Mesenchymal stem cell (in vitro differentiated cells and primary cell): ENCODE results near the gene ZBTB7C.

Experiments
- DNase-seq: peaks from one replicate; pipeline ENCODE4 v3.0.0-alpha.2; 2013
- H2AFZ ChIP-seq: one replicate; pipeline ENCODE4 v1.6.1; 2013; ENCODE audit warnings: low read depth, mild to moderate bottlenecking, control low read depth, inconsistent platforms, low read length, moderate library complexity
- H2AK5ac ChIP-seq: 2 replicates; pipeline ENCODE4 v1.6.1; 2013; ENCODE audit warnings: low read length, moderate library complexity, mild to moderate bottlenecking, inconsistent platforms; ENCODE audit not compliant: severe bottlenecking
- H2BK120ac ChIP-seq: one replicate; pipeline ENCODE4 v1.6.1; 2013; ENCODE audit warnings: low read depth, mild to moderate bottlenecking, inconsistent platforms, low read length, moderate library complexity
- H2BK12ac ChIP-seq, 2 experiments: one replicate each; pipeline ENCODE4 v1.6.1; 2013; ENCODE audit warnings: inconsistent platforms in 2 of 2, low read length in 2 of 2, mild to moderate bottlenecking in 2 of 2, moderate library complexity in 2 of 2, control low read depth in 1 of 2
- H2BK15ac ChIP-seq: one replicate; pipeline ENCODE4 v1.6.1; 2013; ENCODE audit warnings: mild to moderate bottlenecking, low read depth, inconsistent platforms; ENCODE audit not compliant: poor library complexity, severe bottlenecking
- H2BK5ac ChIP-seq: 2 replicates; pipeline ENCODE4 v1.6.1; 2013; ENCODE audit warnings: low read depth, mild to moderate bottlenecking, low read length, control low read depth, inconsistent platforms; ENCODE audit not compliant: poor library complexity, severe bottlenecking
- H3K14ac ChIP-seq, 2 experiments: one replicate each; pipeline ENCODE4 v1.6.1; 2013; ENCODE audit warnings: inconsistent platforms in 2 of 2, low read length in 2 of 2, control low read depth in 1 of 2, mild to moderate bottlenecking in 1 of 2, moderate library complexity in 1 of 2
- H3K18ac ChIP-seq, 2 experiments: one replicate each; pipeline ENCODE4 v1.6.1; 2013; ENCODE audit warnings: inconsistent platforms in 2 of 2, low read length in 2 of 2, control low read depth in 1 of 2, low read depth in 1 of 2, mild to moderate bottlenecking in 1 of 2
- H3K23ac ChIP-seq, 2 experiments: one replicate each; pipeline ENCODE4 v1.6.1; 2013; ENCODE audit warnings: inconsistent platforms in 2 of 2, low read length in 2 of 2, mild to moderate bottlenecking in 2 of 2, moderate library complexity in 2 of 2, control low read depth in 1 of 2
- H3K27ac ChIP-seq: 2 replicates; pipeline ENCODE4 v1.5.1; 2013; ENCODE audit warnings: mild to moderate bottlenecking, moderate library complexity, low read length, control low read depth, inconsistent platforms; ENCODE audit not compliant: poor library complexity, severe bottlenecking
- H3K27me3 ChIP-seq, 2 experiments: 2 replicates each; pipeline versions ENCODE4 v1.6.1 to v1.7.0; 2013; ENCODE audit warnings: low read length in 2 of 2, mild to moderate bottlenecking in 2 of 2, moderate library complexity in 2 of 2, control low read depth in 1 of 2, inconsistent platforms in 1 of 2; ENCODE audit not compliant: control insufficient read depth in 1 of 2, insufficient read depth in 1 of 2
- H3K36me3 ChIP-seq, 2 experiments: 2 replicates each; pipeline versions ENCODE4 v1.6.1 to v1.7.0; 2013; ENCODE audit warnings: low read length in 2 of 2, control low read depth in 1 of 2, inconsistent platforms in 1 of 2, low read depth in 1 of 2, mild to moderate bottlenecking in 1 of 2; ENCODE audit not compliant: insufficient read depth in 2 of 2, control insufficient read depth in 1 of 2
- H3K4ac ChIP-seq, 2 experiments: one replicate each; pipeline ENCODE4 v1.6.1; 2013; ENCODE audit warnings: inconsistent platforms in 2 of 2, low read length in 2 of 2, mild to moderate bottlenecking in 2 of 2, moderate library complexity in 2 of 2, control low read depth in 1 of 2, low read depth in 1 of 2
- H3K4me1 ChIP-seq: 2 replicates; pipeline ENCODE4 v1.6.1; 2013; ENCODE audit warnings: low read depth, low read length, control low read depth; ENCODE audit not compliant: control insufficient read depth, insufficient read depth
- H3K4me2 ChIP-seq: 2 replicates; pipeline ENCODE4 v1.6.1; 2013; ENCODE audit warnings: low read length, mild to moderate bottlenecking, inconsistent platforms; ENCODE audit not compliant: poor library complexity, severe bottlenecking
- H3K4me3 ChIP-seq, 2 experiments: 2 replicates each; pipeline versions ENCODE4 v1.5.1 to v1.7.0; 2013; ENCODE audit warnings: low read length in 2 of 2, mild to moderate bottlenecking in 2 of 2, control low read depth in 1 of 2, low read depth in 1 of 2; ENCODE audit not compliant: insufficient read depth in 1 of 2
- H3K79me1 ChIP-seq: replicated peaks from 2 replicates; pipeline ENCODE4 v1.6.1; 2013; ENCODE audit warnings: mild to moderate bottlenecking, control low read depth, low read length, inconsistent platforms; ENCODE audit not compliant: poor library complexity, severe bottlenecking
- H3K9ac ChIP-seq: 2 replicates; pipeline ENCODE4 v1.7.0; 2013; ENCODE audit warnings: mild to moderate bottlenecking, low read length, moderate library complexity
- H3K9me3 ChIP-seq: 2 replicates; pipeline ENCODE4 v1.7.0; 2013; ENCODE audit warnings: mild to moderate bottlenecking, low read length; ENCODE audit not compliant: control insufficient read depth
- H4K8ac ChIP-seq: one replicate; pipeline ENCODE4 v1.6.1; 2013; ENCODE audit warnings: inconsistent platforms, mild to moderate bottlenecking, low read length, moderate library complexity
- H4K91ac ChIP-seq: one replicate; pipeline ENCODE4 v1.6.1; 2013; ENCODE audit warnings: mild to moderate bottlenecking, low read length, inconsistent platforms
- WGBS: methylation state at CpG from one replicate; pipeline ENCODE4 v1.1.7; 2013; ENCODE audit warnings: mixed read lengths; 5-methylcytosine and 5-hydroxymethylcytosine counted together

Gene ZBTB7C

GRCh38 chr18:48027401-48027963, 381.7 kb downstream of the ZBTB7C start:
- H3K27me3 ChIP-seq = peaks cover 0 to 7% of the 10 kb centered on the region in 2 experiments
- no peak overlapping the region for H2BK15ac ChIP-seq
- H3K4me1 ChIP-seq = peaks cover 12% of the 10 kb centered on the region
- H3K27ac ChIP-seq = no peak overlapping the region
- no peak overlapping the region for H3K4ac ChIP-seq
- no peak overlapping the region for H2AK5ac ChIP-seq
- H3K79me1 ChIP-seq = no peaks in the 10 kb centered on the region
- no peak overlapping the region for H3K4me2 ChIP-seq
- no peak overlapping the region for H2AFZ ChIP-seq
- H3K18ac ChIP-seq = no peak overlapping the region
- 45% methylated on average over 6 of the region's 7 CpGs for WGBS
- no peak overlapping the region for H3K23ac ChIP-seq
- peak overlapping the region; percentile 51 for H3K9ac ChIP-seq
- no peaks in the 10 kb centered on the region for H3K36me3 ChIP-seq
- DNase-seq = peak; percentile 4
- no peak overlapping the region for H2BK120ac ChIP-seq
- H3K9me3 ChIP-seq = no peaks in the 10 kb centered on the region
- H4K8ac ChIP-seq = no peak overlapping the region
- H2BK5ac ChIP-seq = no peak overlapping the region
- H3K4me3 ChIP-seq = no peak overlapping the region
- no peak overlapping the region for H3K14ac ChIP-seq
- H4K91ac ChIP-seq = no peak overlapping the region
- H2BK12ac ChIP-seq = no peak overlapping the region

GRCh38 chr18:48026216-48026615, 383.0 kb downstream of the ZBTB7C start:
- H3K36me3 ChIP-seq = no peaks in the 10 kb centered on the region
- H3K4ac ChIP-seq = no peak overlapping the region
- H3K9ac ChIP-seq = no peak overlapping the region
- DNase-seq = no peak
- no peak overlapping the region for H3K18ac ChIP-seq
- H2BK120ac ChIP-seq = no peak overlapping the region
- no peak overlapping the region for H2BK15ac ChIP-seq
- H3K27ac ChIP-seq = no peak overlapping the region
- no peaks in the 10 kb centered on the region for H3K9me3 ChIP-seq
- H3K27me3 ChIP-seq = peaks cover 10 to 12% of the 10 kb centered on the region in 2 experiments
- no peak overlapping the region for H2BK12ac ChIP-seq
- no peak overlapping the region for H2AK5ac ChIP-seq
- no peak overlapping the region for H3K4me2 ChIP-seq
- H3K4me1 ChIP-seq = peaks cover 13% of the 10 kb centered on the region
- no peak overlapping the region for H4K91ac ChIP-seq
- peak overlapping the region in 1 of 2 experiments; percentile 21 for H3K4me3 ChIP-seq
- 88% methylated on average over 8 of the region's 8 CpGs for WGBS
- peak overlapping the region; percentile 33 for H4K8ac ChIP-seq
- no peak overlapping the region for H3K14ac ChIP-seq
- H2AFZ ChIP-seq = no peak overlapping the region
- H3K23ac ChIP-seq = no peak overlapping the region
- H3K79me1 ChIP-seq = no peaks in the 10 kb centered on the region
- no peak overlapping the region for H2BK5ac ChIP-seq

- Histone ChIP-seq H3K4me2 (no peak overlapping the region), H3K27me3 (peaks cover 21 to 22% of the 10 kb centered on the region in 2 experiments), H4K8ac (no peak overlapping the region), H2BK12ac (no peak overlapping the region), H2BK15ac (no peak overlapping the region), H2AK5ac (no peak overlapping the region), H2BK5ac (no peak overlapping the region), H2AFZ (no peak overlapping the region), H4K91ac (no peak overlapping the region), H3K36me3 (no peaks in the 10 kb centered on the region), H3K79me1 (no peaks in the 10 kb centered on the region), H3K4me3 (no peak overlapping the region), H3K14ac (no peak overlapping the region), H3K18ac (no peak overlapping the region), H3K27ac (no peak overlapping the region), H2BK120ac (no peak overlapping the region), H3K4me1 (peaks cover 13% of the 10 kb centered on the region), H3K4ac (no peak overlapping the region), H3K23ac (no peak overlapping the region), H3K9me3 (no peaks in the 10 kb centered on the region), H3K9ac (no peak overlapping the region)
- DNase-seq = no peak
- 91% methylated on average over 7 of the region's 7 CpGs for WGBS
Observed at GRCh38 chr18:48024881-48025660, 384.1 kb downstream of the ZBTB7C start.

- Histone ChIP-seq H2BK15ac (no peak overlapping the region), H3K14ac (no peak overlapping the region), H2BK5ac (no peak overlapping the region), H3K4me2 (no peak overlapping the region), H3K18ac (peak overlapping the region in 1 of 2 experiments; percentile 41), H2BK12ac (no peak overlapping the region), H2BK120ac (no peak overlapping the region), H3K4me3 (no peak overlapping the region), H3K23ac (no peak overlapping the region), H3K36me3 (no peaks in the 10 kb centered on the region), H3K9me3 (no peaks in the 10 kb centered on the region), H4K8ac (no peak overlapping the region), H3K27me3 (peaks cover 25 to 28% of the 10 kb centered on the region in 2 experiments), H3K4ac (no peak overlapping the region), H3K79me1 (no peaks in the 10 kb centered on the region), H3K4me1 (peaks cover 13% of the 10 kb centered on the region), H3K27ac (no peak overlapping the region), H2AK5ac (no peak overlapping the region), H2AFZ (no peak overlapping the region), H3K9ac (peak overlapping the region; percentile 50), H4K91ac (no peak overlapping the region)
- 78% methylated on average over 4 of the region's 4 CpGs for WGBS
- DNase-seq = no peak
Observed at GRCh38 chr18:48024009-48024512, 385.1 kb downstream of the ZBTB7C start.
